ENCODE measurements around the gene KIRREL3.

The KIRREL3 gene

GRCh38 chr11:127018683-127019279 lies 18.2 kb upstream of the KIRREL3 start:
- no peak overlapping the region for H3K27ac ChIP-seq
- TF ChIP-seq CTCF (conservative IDR thresholded peaks at IDR 0.05): no peak

GRCh38 chr11:127017482-127017881 lies 16.9 kb upstream of the KIRREL3 start:
- H3K27ac ChIP-seq: no peak overlapping the region
- no peak for TF ChIP-seq CTCF (conservative IDR thresholded peaks at IDR 0.05)

GRCh38 chr11:127013550-127013949 lies 13.0 kb upstream of the KIRREL3 start:
- no peak overlapping the region for H3K27ac ChIP-seq
- TF ChIP-seq CTCF (conservative IDR thresholded peaks at IDR 0.05): no peak

GRCh38 chr11:127006311-127006710 lies 5.7 kb upstream of the KIRREL3 start:
- no peak for TF ChIP-seq CTCF (conservative IDR thresholded peaks at IDR 0.05)
- H3K27ac ChIP-seq: no peak overlapping the region

GRCh38 chr11:127003260-127003981 lies 2.9 kb upstream of the KIRREL3 start:
- peak; percentile 75 for TF ChIP-seq CTCF (conservative IDR thresholded peaks at IDR 0.05)

GRCh38 chr11:127002669-127003259 lies 2.2 kb upstream of the KIRREL3 start:
- no peak for TF ChIP-seq CTCF (conservative IDR thresholded peaks at IDR 0.05)
- H3K27ac ChIP-seq: no peak overlapping the region

More at GRCh38 chr11:127003260-127003981, 2.9 kb upstream of the KIRREL3 start:
- no peak overlapping the region for H3K27ac ChIP-seq

GRCh38 chr11:127000981-127001380 lies 411 bp upstream of the KIRREL3 start:
- H3K27ac ChIP-seq: no peak overlapping the region
- TF ChIP-seq CTCF (conservative IDR thresholded peaks at IDR 0.05): no peak
